Neuronal stem cell (in vitro differentiated cells): Measurements from ENCODE around the gene KCNIP4.

Experiments used
- DNase-seq: peaks from one replicate; pipeline ENCODE4 v3.0.0-alpha.2; 2013; ENCODE audit warnings: low spot score
- H2AFZ ChIP-seq: one replicate; pipeline ENCODE4 v1.6.1; 2013; ENCODE audit warnings: mild to moderate bottlenecking, low read length, inconsistent platforms
- H2AK5ac ChIP-seq: 2 replicates; pipeline ENCODE4 v1.6.1; 2013; ENCODE audit warnings: low read depth, mild to moderate bottlenecking, inconsistent platforms, low read length, moderate library complexity, mixed read lengths
- H2BK120ac ChIP-seq: 2 replicates; pipeline ENCODE4 v1.6.1; 2013; ENCODE audit warnings: low read depth, mild to moderate bottlenecking, inconsistent platforms, low read length, moderate library complexity, mixed read lengths
- H2BK12ac ChIP-seq: one replicate; pipeline ENCODE4 v1.6.1; 2013; ENCODE audit warnings: low read length, inconsistent platforms
- H2BK15ac ChIP-seq: 2 replicates; pipeline ENCODE4 v1.6.1; 2013; ENCODE audit warnings: mild to moderate bottlenecking, low read length, inconsistent platforms, mixed read lengths
- H2BK5ac ChIP-seq: one replicate; pipeline ENCODE4 v1.6.1; 2013; ENCODE audit warnings: inconsistent platforms, mild to moderate bottlenecking, low read length, moderate library complexity
- H3K14ac ChIP-seq: one replicate; pipeline ENCODE4 v1.6.1; 2013; ENCODE audit warnings: low read length, inconsistent platforms
- H3K18ac ChIP-seq: 2 replicates; pipeline ENCODE4 v1.6.1; 2013; ENCODE audit warnings: low read length, inconsistent platforms
- H3K23ac ChIP-seq: 2 replicates; pipeline ENCODE4 v1.6.1; 2013; ENCODE audit warnings: low read depth, mild to moderate bottlenecking, mixed read lengths, low read length, inconsistent platforms; ENCODE audit not compliant: poor library complexity
- H3K27ac ChIP-seq: replicated peaks from 3 replicates; pipeline ENCODE4 v1.5.1; 2013; ENCODE audit warnings: low read length, inconsistent platforms
- H3K27me3 ChIP-seq, 3 experiments: 2 replicates each; pipeline ENCODE4 v1.6.1; 2013; ENCODE audit warnings: low read length in 3 of 3, mild to moderate bottlenecking in 2 of 3, inconsistent platforms in 1 of 3, low read depth in 1 of 3, mixed read lengths in 1 of 3, moderate library complexity in 1 of 3; ENCODE audit not compliant: control insufficient read depth in 3 of 3, insufficient read depth in 3 of 3
- H3K36me3 ChIP-seq, 2 donors: replicated peaks in 1 of 2; 2 replicates each; pipeline ENCODE4 v1.6.1; 2013; ENCODE audit warnings: low read length in 2 of 2; ENCODE audit not compliant: control insufficient read depth in 2 of 2, insufficient read depth in 2 of 2
- H3K4ac ChIP-seq: 2 replicates; pipeline ENCODE4 v1.6.1; 2013; ENCODE audit warnings: inconsistent platforms, mild to moderate bottlenecking, low read length, moderate library complexity
- H3K4me1 ChIP-seq, 2 donors: 1 replicate in 1 of 2; 2 replicates in 1 of 2; pipeline ENCODE4 v1.6.1; 2013; ENCODE audit warnings: low read length in 2 of 2, low read depth in 1 of 2; ENCODE audit not compliant: control insufficient read depth in 2 of 2, insufficient read depth in 1 of 2
- H3K4me2 ChIP-seq: one replicate; pipeline ENCODE4 v1.6.1; 2013; ENCODE audit warnings: mild to moderate bottlenecking, low read length, inconsistent platforms; ENCODE audit not compliant: insufficient read depth, poor library complexity, severe bottlenecking
- H3K4me3 ChIP-seq, 2 donors: 2 replicates each; pipeline ENCODE4 v1.5.1; 2013; ENCODE audit warnings: low read length in 2 of 2, mild to moderate bottlenecking in 2 of 2, inconsistent platforms in 1 of 2, moderate library complexity in 1 of 2
- H3K79me1 ChIP-seq: one replicate; pipeline ENCODE4 v1.6.1; 2013; ENCODE audit warnings: low read depth, mild to moderate bottlenecking, inconsistent platforms, low read length, moderate library complexity
- H3K9ac ChIP-seq: one replicate; pipeline ENCODE4 v1.6.1; 2013; ENCODE audit warnings: mild to moderate bottlenecking, low read depth, low read length, inconsistent platforms; ENCODE audit not compliant: poor library complexity
- H3K9me3 ChIP-seq, 2 donors: replicated peaks in 1 of 2; 2 replicates each; pipeline versions ENCODE3 to v1.6.1; 2013; ENCODE audit warnings: low read length in 2 of 2, mild to moderate bottlenecking in 2 of 2, inconsistent platforms in 1 of 2, low read depth in 1 of 2, mixed read lengths in 1 of 2, moderate library complexity in 1 of 2; ENCODE audit not compliant: control insufficient read depth in 2 of 2, insufficient read depth in 1 of 2
- H4K8ac ChIP-seq: one replicate; pipeline ENCODE4 v1.6.1; 2013; ENCODE audit warnings: low read depth, mild to moderate bottlenecking, inconsistent platforms, low read length, moderate library complexity
- H4K91ac ChIP-seq: one replicate; pipeline ENCODE4 v1.6.1; 2013; ENCODE audit warnings: low read length, low read depth, mild to moderate bottlenecking, inconsistent platforms; ENCODE audit not compliant: poor library complexity
- WGBS, 2 donors: extraction: QIAGEN DNeasy Blood & Tissue Kit; methylation state at CpG; one replicate each; pipeline ENCODE4 v1.1.7; 2013; ENCODE audit warnings: missing lambda C conversion rate in 2 of 2, mixed read lengths in 1 of 2; ENCODE audit not compliant: insufficient read length in 2 of 2, insufficient replicate concordance in 1 of 2; ENCODE audit errors: extremely low coverage in 2 of 2; 5-methylcytosine and 5-hydroxymethylcytosine counted together

Gene KCNIP4

GRCh38 chr4:20895208-20895607, 1053.4 kb downstream of the KCNIP4 start:
- H2BK15ac ChIP-seq = no peak overlapping the region
- H3K4me1 ChIP-seq = no peaks in the 10 kb centered on the region
- no peak overlapping the region for H3K4me2 ChIP-seq
- H3K9ac ChIP-seq = no peak overlapping the region
- no peak overlapping the region for H3K4me3 ChIP-seq
- no peaks in the 10 kb centered on the region for H3K36me3 ChIP-seq
- H3K14ac ChIP-seq = no peak overlapping the region
- H4K8ac ChIP-seq = no peak overlapping the region
- no peaks in the 10 kb centered on the region for H3K27me3 ChIP-seq
- no peak overlapping the region for H2BK120ac ChIP-seq
- no peak for DNase-seq
- H2AK5ac ChIP-seq = no peak overlapping the region
- H4K91ac ChIP-seq = no peak overlapping the region
- H3K23ac ChIP-seq = no peak overlapping the region
- H2BK5ac ChIP-seq = no peak overlapping the region
- H3K79me1 ChIP-seq = no peaks in the 10 kb centered on the region
- no peak overlapping the region for H3K4ac ChIP-seq
- no peak overlapping the region for H3K27ac ChIP-seq
- no peak overlapping the region for H2AFZ ChIP-seq
- no peak overlapping the region for H3K18ac ChIP-seq
- no peaks in the 10 kb centered on the region for H3K9me3 ChIP-seq
- no peak overlapping the region for H2BK12ac ChIP-seq

GRCh38 chr4:20890761-20891160, 1057.8 kb downstream of the KCNIP4 start:
- no CpG with 5 or more reads among the region's 3 CpGs for WGBS, 2 donors
- Histone ChIP-seq H3K4me3 (no peak overlapping the region), H3K79me1 (no peaks in the 10 kb centered on the region), H3K9ac (no peak overlapping the region), H3K36me3 (no peaks in the 10 kb centered on the region), H2AFZ (no peak overlapping the region), H3K4me2 (no peak overlapping the region), H2BK120ac (no peak overlapping the region), H3K14ac (no peak overlapping the region), H3K23ac (no peak overlapping the region), H3K18ac (no peak overlapping the region), H2AK5ac (no peak overlapping the region), H3K27ac (no peak overlapping the region), H2BK15ac (no peak overlapping the region), H3K4me1 (no peaks in the 10 kb centered on the region), H3K4ac (no peak overlapping the region), H3K9me3 (no peaks in the 10 kb centered on the region), H2BK12ac (no peak overlapping the region), H4K8ac (no peak overlapping the region), H2BK5ac (no peak overlapping the region), H4K91ac (no peak overlapping the region), H3K27me3 (no peaks in the 10 kb centered on the region)
- no peak for DNase-seq

- H3K23ac ChIP-seq = no peak overlapping the region
- H2BK120ac ChIP-seq = no peak overlapping the region
- no peak overlapping the region for H3K9ac ChIP-seq
- H4K8ac ChIP-seq = no peak overlapping the region
- H2BK15ac ChIP-seq = no peak overlapping the region
- no peak overlapping the region for H3K4me2 ChIP-seq
- no peak overlapping the region for H2AFZ ChIP-seq
- no peak overlapping the region for H2BK5ac ChIP-seq
- H3K4me1 ChIP-seq = no peaks in the 10 kb centered on the region
- H2AK5ac ChIP-seq = no peak overlapping the region
- H3K4ac ChIP-seq = no peak overlapping the region
- H3K14ac ChIP-seq = no peak overlapping the region
- no peak overlapping the region for H2BK12ac ChIP-seq
- H3K36me3 ChIP-seq = no peaks in the 10 kb centered on the region
- H4K91ac ChIP-seq = no peak overlapping the region
- WGBS, 2 donors = no CpG with 5 or more reads among the region's 3 CpGs
- H3K79me1 ChIP-seq = no peaks in the 10 kb centered on the region
- H3K9me3 ChIP-seq = no peaks in the 10 kb centered on the region
- H3K18ac ChIP-seq = no peak overlapping the region
- no peak for DNase-seq
- no peak overlapping the region for H3K4me3 ChIP-seq
- no peak overlapping the region for H3K27ac ChIP-seq
- H3K27me3 ChIP-seq = no peaks in the 10 kb centered on the region
Observed at GRCh38 chr4:20889901-20890300, 1058.7 kb downstream of the KCNIP4 start.

- no peak overlapping the region for H3K4me3 ChIP-seq
- DNase-seq = no peak
- no peaks in the 10 kb centered on the region for H3K9me3 ChIP-seq
- H2BK120ac ChIP-seq = no peak overlapping the region
- H3K14ac ChIP-seq = no peak overlapping the region
- no peak overlapping the region for H3K9ac ChIP-seq
- no peak overlapping the region for H2AK5ac ChIP-seq
- no peak overlapping the region for H2BK5ac ChIP-seq
- H2BK12ac ChIP-seq = no peak overlapping the region
- H3K4me1 ChIP-seq = no peaks in the 10 kb centered on the region
- H3K4ac ChIP-seq = no peak overlapping the region
- no peaks in the 10 kb centered on the region for H3K36me3 ChIP-seq
- WGBS, 2 donors = no CpG with 5 or more reads among the region's 3 CpGs
- H2AFZ ChIP-seq = no peak overlapping the region
- H4K91ac ChIP-seq = no peak overlapping the region
- no peak overlapping the region for H3K23ac ChIP-seq
- no peak overlapping the region for H4K8ac ChIP-seq
- H3K27ac ChIP-seq = no peak overlapping the region
- no peak overlapping the region for H2BK15ac ChIP-seq
- H3K79me1 ChIP-seq = no peaks in the 10 kb centered on the region
- H3K27me3 ChIP-seq = no peaks in the 10 kb centered on the region
- H3K4me2 ChIP-seq = no peak overlapping the region
- no peak overlapping the region for H3K18ac ChIP-seq
Observed at GRCh38 chr4:20883677-20884076, 1064.9 kb downstream of the KCNIP4 start.
